Cerebellar cortex (tissue), 1 donor: Measurements from ENCODE around the gene DZANK1.
"Not testable (repeated sequence)": the region's sequence is repeated elsewhere in the genome, so short reads cannot be mapped to it uniquely, and the experiment has no call there.

Experiments used
- DNase-seq: peaks from one replicate; pipeline ENCODE4 v3.0.0-alpha.2; 2015; ENCODE audit warnings: low spot score

The DZANK1 gene

DNA sequence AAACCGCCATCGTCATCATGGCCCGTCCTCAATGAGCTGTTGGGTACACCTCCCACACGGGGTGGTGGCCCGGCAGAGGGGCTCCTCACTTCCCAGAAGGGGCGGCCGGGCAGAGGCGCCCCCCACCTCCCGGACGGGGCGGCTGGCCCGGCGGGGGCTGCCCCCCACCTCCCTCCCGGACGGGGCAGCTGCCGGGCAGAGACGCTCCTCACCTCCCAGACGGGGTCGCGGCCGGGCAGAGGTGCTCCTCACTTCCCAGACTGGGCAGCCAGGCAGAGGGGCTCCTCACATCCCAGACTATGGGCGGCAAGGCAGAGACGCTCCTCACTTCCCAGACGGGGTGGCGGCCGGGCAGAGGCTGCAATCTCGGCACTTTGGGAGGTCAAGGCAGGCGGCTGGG lies 91.3 kb downstream of the DZANK1 start:
- DNase-seq, result not testable (repeated sequence)

DNA sequence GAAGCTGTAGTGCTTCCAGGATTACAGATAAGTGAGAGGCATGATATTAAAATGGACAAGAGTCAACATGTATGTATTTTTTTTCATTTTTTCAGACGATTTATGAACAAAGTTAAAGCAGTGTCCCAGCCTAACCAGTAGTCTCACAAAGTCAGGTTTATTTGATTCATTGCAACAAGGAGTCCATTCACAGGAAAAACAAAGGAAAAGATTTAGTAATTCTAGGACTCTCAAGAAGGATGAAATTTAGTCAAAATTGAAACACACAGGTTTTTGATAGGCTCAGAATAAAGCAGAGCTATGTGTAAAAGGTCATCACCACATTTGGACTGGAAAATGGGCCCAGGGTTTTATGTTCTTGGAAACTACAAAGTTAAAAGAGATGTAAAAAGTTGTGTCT lies 94.5 kb downstream of the DZANK1 start:
- DNase-seq, result no peak

DNA sequence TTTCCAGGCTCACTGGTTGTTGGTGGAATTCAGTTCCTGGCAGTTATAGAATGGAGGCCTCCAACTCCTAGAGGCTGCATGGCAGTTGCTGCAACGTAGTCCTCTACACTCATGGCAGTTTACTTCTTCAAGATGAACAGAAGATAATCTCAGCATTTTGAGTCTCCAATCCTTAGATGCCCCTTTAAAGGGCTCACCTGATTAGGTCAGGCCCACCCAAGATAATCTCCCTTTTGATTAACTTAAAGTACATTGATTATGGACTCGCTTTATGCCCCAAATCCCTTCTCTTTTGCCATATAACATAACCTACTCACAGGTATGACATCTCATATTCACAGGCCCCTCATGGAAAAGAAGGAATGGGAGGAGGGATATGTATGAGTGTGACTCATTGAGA lies 102.1 kb downstream of the DZANK1 start:
- no peak for DNase-seq

DNA sequence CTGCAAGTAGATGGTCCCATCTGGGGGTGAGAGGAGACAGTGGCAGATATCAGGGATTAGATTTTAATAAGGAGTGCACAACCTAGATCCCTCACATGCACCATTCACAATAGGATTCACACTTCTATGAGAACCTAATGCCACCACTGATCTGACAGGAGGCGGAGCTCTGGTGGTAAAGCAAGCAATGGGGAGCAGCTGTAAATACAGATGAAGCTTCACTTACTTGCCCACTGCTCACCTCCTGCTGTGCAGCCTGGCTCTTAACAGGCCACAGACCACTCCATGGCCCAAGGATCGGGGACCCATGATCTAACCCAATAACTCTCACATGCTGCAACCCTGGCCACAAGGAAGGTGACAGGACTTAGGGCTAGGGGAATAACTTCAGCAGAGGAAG lies 103.1 kb downstream of the DZANK1 start:
- DNase-seq, result no peak

DNA sequence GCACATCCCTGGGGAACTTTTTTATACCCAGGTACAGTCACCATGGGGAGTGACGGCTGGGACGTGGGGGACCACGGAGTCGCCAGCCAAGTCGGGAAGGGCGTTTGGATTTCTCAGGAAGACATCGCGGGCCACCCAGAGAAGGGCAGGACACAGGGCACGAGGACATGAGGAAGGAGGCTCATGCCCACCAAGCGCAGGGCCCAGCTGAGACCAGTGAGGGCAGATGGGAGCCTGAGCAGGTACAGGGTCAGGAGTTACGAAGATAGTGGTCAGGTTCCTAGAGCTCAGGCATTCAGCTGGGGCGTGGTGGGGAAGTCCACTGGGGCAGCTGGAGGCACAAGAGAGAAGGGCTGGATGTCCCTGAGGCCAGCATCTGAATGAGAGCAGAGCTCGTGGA lies 103.9 kb downstream of the DZANK1 start:
- DNase-seq, result no peak

DNA sequence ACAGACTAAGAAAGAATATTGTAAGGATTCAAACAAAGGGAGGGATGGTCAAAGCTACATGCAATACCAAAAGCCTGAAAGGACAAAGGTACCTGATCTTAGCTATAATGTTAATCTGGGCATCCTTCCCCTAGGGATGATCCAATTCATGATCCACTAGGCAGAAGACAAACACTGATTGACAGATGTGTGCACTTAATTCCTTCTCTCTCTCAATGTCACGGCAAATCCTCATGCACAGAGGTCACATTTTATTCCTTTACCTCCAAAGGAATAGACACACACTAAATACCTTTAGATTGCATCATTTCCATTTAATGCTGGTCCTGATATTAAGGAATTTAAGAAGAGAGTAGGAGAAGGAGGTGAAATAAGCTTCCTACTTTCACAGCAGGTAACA lies 105.2 kb downstream of the DZANK1 start:
- no peak for DNase-seq

GRCh38 chr20:18360635-18361034 lies 106.2 kb downstream of the DZANK1 start:
- DNase-seq, result no peak

DNA sequence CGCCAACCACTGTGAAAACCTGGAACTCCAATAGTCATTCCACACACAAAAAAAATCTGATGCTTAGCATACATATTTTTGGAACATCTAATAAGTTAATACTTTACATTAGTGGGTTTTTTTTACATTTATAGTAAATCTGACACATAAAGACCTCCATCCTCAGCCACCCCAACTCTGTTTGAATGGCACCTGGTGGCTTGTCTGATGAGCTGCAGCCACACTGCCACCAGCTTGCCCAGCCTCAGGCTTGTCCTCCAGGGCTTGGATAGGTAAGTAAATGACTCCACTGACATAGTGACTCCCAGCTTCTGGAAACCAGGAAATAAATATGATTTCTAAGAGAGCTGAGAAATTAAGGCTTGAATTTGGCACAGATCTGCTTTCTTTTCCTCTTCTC lies 107.0 kb downstream of the DZANK1 start:
- DNase-seq, result no peak

DNA sequence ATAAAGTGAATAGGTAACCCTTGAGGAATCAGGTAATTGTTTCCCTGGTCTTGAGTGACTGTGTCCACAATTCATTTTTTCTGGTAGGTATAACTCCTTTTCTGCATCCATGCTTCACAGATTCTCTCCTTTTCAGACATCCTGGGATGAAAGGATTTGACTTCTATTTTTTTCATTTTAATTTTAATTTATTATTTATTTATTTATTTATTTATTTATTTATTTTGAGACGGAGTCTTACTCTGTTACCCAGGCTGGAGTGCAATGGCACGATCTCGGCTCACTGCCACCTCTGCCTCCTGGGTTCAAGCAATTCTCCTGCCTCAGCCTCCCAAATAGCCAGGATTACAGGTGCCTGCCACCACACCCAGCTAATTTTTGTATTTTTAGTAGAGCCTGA lies 117.1 kb downstream of the DZANK1 start:
- not testable (repeated sequence) for DNase-seq
